Fibroblast of lung (primary cell): Measurements from ENCODE around the gene ADAMTS17. TPM values are rescaled to one million over a fixed set of nuclear protein-coding genes. Genes with fewer than 3 reads are reported as not detected.
A peak's percentile ranks its signal among the peaks of the same experiment; 100 is the strongest.

Experiments
- DNase-seq, 2 donors: peaks; one replicate each; pipeline versions ENCODE4 v3.0.0 to v3.0.0-alpha.2; 2010; ENCODE audit warnings: low read depth in 2 of 2
- H2AFZ ChIP-seq: 2 replicates; pipeline ENCODE4 v1.5.1; 2012; ENCODE audit warnings: low read length, control low read depth, inconsistent platforms
- H3K27ac ChIP-seq: 2 replicates; pipeline ENCODE4 v1.5.1; 2011; ENCODE audit warnings: low read length, control low read depth; ENCODE audit not compliant: insufficient read depth
- H3K27me3 ChIP-seq: 2 replicates; pipeline ENCODE4 v1.5.1; 2011; ENCODE audit warnings: mild to moderate bottlenecking, low read length; ENCODE audit not compliant: control insufficient read depth, insufficient read depth
- H3K36me3 ChIP-seq: 2 replicates; pipeline ENCODE4 v1.5.1; 2011; ENCODE audit warnings: low read length; ENCODE audit not compliant: control insufficient read depth, insufficient read depth
- H3K4me1 ChIP-seq: 2 replicates; pipeline ENCODE4 v1.5.1; 2011; ENCODE audit warnings: low read length; ENCODE audit not compliant: control insufficient read depth, insufficient read depth; ENCODE audit errors: extremely low read depth
- H3K4me2 ChIP-seq: 2 replicates; pipeline ENCODE4 v1.5.1; 2011; ENCODE audit warnings: low read length, control low read depth; ENCODE audit not compliant: insufficient read depth; ENCODE audit errors: extremely low read depth
- H3K4me3 ChIP-seq, 4 experiments: fragments of 200-600 bp in 1 of 4; sonication (generic) in 1 of 4; replicated peaks in 1 of 4; 2 replicates each; pipeline ENCODE4 v1.5.1; 2011 to 2016; ENCODE audit warnings: low read length in 4 of 4, low read depth in 3 of 4, mild to moderate bottlenecking in 3 of 4, control low read depth in 2 of 4, inconsistent platforms in 1 of 4, mixed read lengths in 1 of 4; ENCODE audit not compliant: insufficient read depth in 1 of 4; ENCODE audit errors: control extremely low read depth in 1 of 4
- H3K79me2 ChIP-seq: 2 replicates; pipeline ENCODE4 v1.5.1; 2012; ENCODE audit warnings: mild to moderate bottlenecking, low read length, inconsistent platforms; ENCODE audit not compliant: control insufficient read depth, insufficient read depth
- H3K9ac ChIP-seq: 2 replicates; pipeline ENCODE4 v1.5.1; 2011; ENCODE audit warnings: mild to moderate bottlenecking, low read length, control low read depth; ENCODE audit not compliant: insufficient read depth
- H3K9me3 ChIP-seq: 2 replicates; pipeline ENCODE4 v1.5.1; 2012; ENCODE audit warnings: low read depth, low read length; ENCODE audit not compliant: control insufficient read depth, insufficient read depth
- H4K20me1 ChIP-seq: 2 replicates; pipeline ENCODE4 v1.5.1; 2011; ENCODE audit warnings: low read length; ENCODE audit not compliant: control insufficient read depth, insufficient read depth; ENCODE audit errors: extremely low read depth
- CTCF ChIP-seq, 2 donors: IDR thresholded peaks in 1 of 2; conservative IDR thresholded peaks in 1 of 2; 1 replicate in 1 of 2; 2 replicates in 1 of 2; pipeline ENCODE4 v1.5.1; 2011 to 2012; ENCODE audit warnings: low read length in 2 of 2, control low read depth in 1 of 2, inconsistent platforms in 1 of 2, low read depth in 1 of 2, mild to moderate bottlenecking in 1 of 2
- EZH2 ChIP-seq: IDR thresholded peaks from 2 replicates; pipeline ENCODE4 v1.5.1; 2012; ENCODE audit warnings: low read length, control low read depth, mild to moderate bottlenecking; ENCODE audit errors: missing control alignments
- polyA plus RNA-seq, 2 donors: library from polyadenylated mRNA; depleted of rRNA in 1 of 2; stranded (reverse) in 1 of 2; unstranded in 1 of 2; fragments of >200 nt; gene quantifications; 2 replicates each; pipeline ENCODE4 v1.2.1, GENCODE V29; 2011 to 2012; ENCODE audit warnings: missing spikeins in 1 of 2
- total RNA-seq: library from RNA; depleted of rRNA; stranded (reverse); fragments of >200 nt; gene quantifications from 2 replicates; pipeline ENCODE4 v1.2.1, GENCODE V29; 2014

The ADAMTS17 gene
- total and polyA plus RNA-seq, 2 donors (not counting 1 experiment from before 2014, with no cell fraction given): 0.09 to 0.17 TPM

GRCh38 chr15:100202309-100202960 lies 139.3 kb downstream of the ADAMTS17 start:
- Histone ChIP-seq H3K36me3 (no peaks in the 10 kb centered on the region), H3K9ac (no peak overlapping the region), H3K9me3 (no peaks in the 10 kb centered on the region), H3K4me1 (no peaks in the 10 kb centered on the region), H3K4me3 (no peak overlapping the region), H2AFZ (no peak overlapping the region), H3K27ac (no peak overlapping the region), H3K79me2 (no peaks in the 10 kb centered on the region), H3K4me2 (no peak overlapping the region), H4K20me1 (no peaks in the 10 kb centered on the region), H3K27me3 (no peaks in the 10 kb centered on the region)
- TF ChIP-seq CTCF (conservative IDR thresholded peaks at IDR 0.05 in 1 of 2, IDR thresholded peaks at IDR 0.05 in 1 of 2; ENCODE audit: low read depth in 1 of 2, low read length in 2 of 2) (no peak), EZH2 (no peak)
- DNase-seq: no peak

DNA sequence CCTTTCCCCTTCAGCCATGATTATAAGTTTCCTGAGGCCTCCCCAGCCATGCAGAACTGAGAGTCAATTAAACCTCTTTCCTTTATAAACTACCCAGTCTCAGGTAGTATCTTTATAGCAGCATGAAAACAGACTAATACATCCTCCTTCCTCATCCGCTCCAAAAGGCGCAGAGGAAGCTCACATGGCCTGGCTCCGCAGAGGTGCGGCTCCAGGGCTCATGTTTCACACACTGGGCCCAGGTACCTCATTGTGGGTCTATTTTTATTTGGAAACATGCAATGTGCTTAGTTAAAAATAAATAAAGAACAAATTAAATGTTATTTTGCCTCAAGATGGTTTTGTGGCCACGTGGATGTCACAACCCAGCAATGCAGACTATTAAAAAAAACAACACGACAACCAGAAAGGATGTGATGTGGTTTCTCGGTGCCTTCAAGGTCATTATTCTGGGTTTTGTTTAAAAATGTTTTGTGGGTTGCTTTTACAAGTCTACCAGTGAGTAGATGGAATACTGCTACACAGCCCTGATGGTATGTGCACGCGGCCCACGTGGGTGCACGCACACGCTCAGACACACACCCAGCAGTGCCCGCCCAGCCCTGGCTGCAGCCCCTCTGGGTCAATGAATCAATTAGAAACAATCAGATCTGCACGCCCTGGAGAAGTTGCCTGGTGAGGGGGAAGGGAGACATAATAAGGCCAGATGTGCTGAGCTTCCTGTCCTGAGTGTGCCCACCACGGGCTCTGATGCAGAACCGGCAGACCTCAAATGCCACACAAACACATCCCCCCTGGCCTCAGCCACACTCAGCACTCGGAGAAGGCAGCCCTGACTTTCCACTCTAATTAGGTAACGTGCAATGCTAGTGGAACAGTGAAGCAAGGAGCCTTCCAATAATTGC lies 140.1 kb downstream of the ADAMTS17 start:
- peak in 1 of 2 donors; percentile 78 for DNase-seq
- TF ChIP-seq CTCF (conservative IDR thresholded peaks at IDR 0.05 in 1 of 2, IDR thresholded peaks at IDR 0.05 in 1 of 2; ENCODE audit: low read depth in 1 of 2, low read length in 2 of 2) (no peak), EZH2 (no peak)
- no peak overlapping the region for H2AFZ ChIP-seq

GRCh38 chr15:100200287-100200880 lies 141.4 kb downstream of the ADAMTS17 start:
- Histone ChIP-seq H3K27me3 (no peaks in the 10 kb centered on the region), H3K4me2 (no peak overlapping the region), H4K20me1 (no peaks in the 10 kb centered on the region), H3K4me1 (no peaks in the 10 kb centered on the region), H3K9ac (no peak overlapping the region), H3K36me3 (no peaks in the 10 kb centered on the region), H3K4me3 (no peak overlapping the region), H2AFZ (no peak overlapping the region), H3K79me2 (no peaks in the 10 kb centered on the region), H3K27ac (no peak overlapping the region), H3K9me3 (no peaks in the 10 kb centered on the region)
- TF ChIP-seq CTCF (conservative IDR thresholded peaks at IDR 0.05 in 1 of 2, IDR thresholded peaks at IDR 0.05 in 1 of 2; ENCODE audit: low read depth in 1 of 2, low read length in 2 of 2) (no peak), EZH2 (no peak)
- no peak for DNase-seq

More for the DNA sequence above, 140.1 kb downstream of the ADAMTS17 start:
- H3K79me2 ChIP-seq: no peaks in the 10 kb centered on the region
- no peak overlapping the region for H3K4me3 ChIP-seq
- H3K36me3 ChIP-seq: no peaks in the 10 kb centered on the region
- no peak overlapping the region for H3K27ac ChIP-seq
- no peaks in the 10 kb centered on the region for H3K4me1 ChIP-seq
- no peak overlapping the region for H3K4me2 ChIP-seq
- no peaks in the 10 kb centered on the region for H3K27me3 ChIP-seq
- no peak overlapping the region for H3K9ac ChIP-seq
- no peaks in the 10 kb centered on the region for H3K9me3 ChIP-seq
- no peaks in the 10 kb centered on the region for H4K20me1 ChIP-seq
